AG09319 (cell line): ENCODE measurements around the gene CCDC175.

Experiments used
- DNase-seq: peaks from one replicate; pipeline ENCODE4 v3.0.0-alpha.2; 2010; ENCODE audit warnings: low read depth; ENCODE audit errors: extremely low read depth
- CTCF ChIP-seq: IDR thresholded peaks from 2 replicates; pipeline ENCODE4 v1.5.1; 2011; ENCODE audit warnings: low read depth, mild to moderate bottlenecking, inconsistent platforms, low read length, moderate library complexity

Gene CCDC175

DNA sequence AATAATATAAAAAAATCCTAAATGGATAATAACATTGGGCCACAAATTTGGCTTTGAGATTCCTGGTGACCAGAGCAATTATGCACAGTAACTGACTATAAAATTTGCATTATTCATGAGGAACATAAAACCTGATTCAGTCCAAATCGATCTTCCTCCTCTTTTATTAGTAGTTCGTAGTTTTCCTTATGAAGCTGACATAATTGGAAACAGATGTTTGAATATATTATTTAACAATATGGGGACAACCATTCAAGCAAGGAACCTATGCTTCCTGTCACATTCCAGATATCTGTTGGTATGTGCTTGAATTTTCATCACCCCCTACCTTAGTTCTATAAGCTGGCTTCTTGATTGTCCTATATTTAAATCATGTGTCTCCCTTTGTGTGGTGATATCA lies 34.9 kb downstream of the CCDC175 start:
- TF ChIP-seq CTCF = no peak

DNA sequence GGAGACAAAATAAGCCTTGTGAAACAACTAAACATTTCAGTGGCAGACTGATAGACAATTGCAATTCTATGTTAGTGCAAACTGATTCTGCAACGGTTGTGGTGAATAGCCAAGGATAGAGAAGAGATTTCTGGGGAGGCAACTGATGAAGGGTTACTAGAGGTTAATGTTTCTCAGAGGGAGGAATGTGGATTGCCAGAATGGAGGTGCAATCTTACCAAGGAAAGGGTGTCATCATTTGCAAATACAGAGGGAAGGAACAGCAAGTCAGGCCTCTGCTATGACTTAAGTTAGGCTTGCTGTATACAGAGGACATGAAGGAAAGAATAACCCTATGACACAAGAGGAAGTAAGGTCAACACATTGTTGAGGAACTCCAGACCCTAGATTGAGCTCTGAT lies 35.8 kb downstream of the CCDC175 start:
- no peak for DNase-seq
- no peak for TF ChIP-seq CTCF

More for the DNA sequence above, 34.9 kb downstream of the CCDC175 start:
- no peak for DNase-seq

- DNase-seq = no peak
- no peak for TF ChIP-seq CTCF
Observed at GRCh38 chr14:59538936-59539335, 37.7 kb downstream of the CCDC175 start.

DNA sequence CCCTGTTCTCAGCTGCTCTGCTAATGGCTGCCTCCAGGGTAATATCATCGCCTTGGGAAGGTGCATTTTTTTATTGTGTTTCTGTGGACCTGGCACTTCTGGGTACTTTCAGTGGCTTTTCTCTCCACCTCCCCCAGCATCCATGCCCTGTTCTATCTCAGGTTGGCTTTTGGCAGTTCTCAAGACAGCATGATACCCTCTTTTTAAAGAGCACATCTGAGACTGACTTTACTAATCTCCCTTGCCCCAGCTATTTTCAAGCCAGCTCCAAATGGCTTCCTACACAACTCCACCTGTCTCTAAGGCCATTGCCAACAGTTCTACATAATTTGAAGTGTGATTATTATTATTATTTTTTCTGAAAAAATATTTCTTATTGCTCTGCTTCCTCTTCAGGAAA lies 39.1 kb downstream of the CCDC175 start:
- TF ChIP-seq CTCF = no peak
- DNase-seq = no peak

DNA sequence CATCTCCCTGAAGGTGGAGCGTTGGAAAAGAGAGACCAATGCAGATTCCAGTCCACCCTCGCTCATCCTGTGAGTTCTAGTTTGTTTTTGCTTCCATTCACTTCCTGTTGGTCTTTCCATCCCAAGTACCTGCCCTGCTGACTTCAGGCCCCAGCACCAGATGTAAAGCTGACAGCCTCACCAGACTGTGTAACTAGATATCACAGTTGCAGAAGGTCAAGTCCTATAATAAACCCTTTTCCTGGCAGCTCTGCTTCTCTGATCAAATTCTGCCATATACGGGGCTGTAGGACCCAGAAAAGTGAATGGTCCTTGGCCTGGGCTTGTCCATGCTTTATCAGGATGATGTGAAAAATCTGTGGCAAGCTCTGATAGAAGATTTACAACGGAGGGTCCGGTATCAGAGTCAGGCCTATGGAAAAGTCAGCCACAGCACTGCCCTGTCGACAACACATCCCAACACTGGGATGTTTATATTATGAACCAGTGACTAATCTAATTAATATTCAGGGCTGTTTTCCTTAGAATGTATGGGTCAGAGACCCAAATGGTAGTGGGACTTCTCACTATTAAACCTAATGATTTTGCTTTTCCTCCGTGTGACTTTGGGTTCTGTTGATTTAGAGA lies 42.1 kb downstream of the CCDC175 start:
- no peak for TF ChIP-seq CTCF
- no peak for DNase-seq

- no peak for TF ChIP-seq CTCF
- no peak for DNase-seq
Observed at GRCh38 chr14:59532419-59532818, 44.2 kb downstream of the CCDC175 start.

- no peak for TF ChIP-seq CTCF
- DNase-seq = no peak
Observed at GRCh38 chr14:59530349-59530748, 46.3 kb downstream of the CCDC175 start.
